ENCODE data around the gene TBL3.
"Not testable (repeated sequence)": the region's sequence is repeated elsewhere in the genome, so short reads cannot be mapped to it uniquely, and the experiment has no call there.

The TBL3 gene

DNA sequence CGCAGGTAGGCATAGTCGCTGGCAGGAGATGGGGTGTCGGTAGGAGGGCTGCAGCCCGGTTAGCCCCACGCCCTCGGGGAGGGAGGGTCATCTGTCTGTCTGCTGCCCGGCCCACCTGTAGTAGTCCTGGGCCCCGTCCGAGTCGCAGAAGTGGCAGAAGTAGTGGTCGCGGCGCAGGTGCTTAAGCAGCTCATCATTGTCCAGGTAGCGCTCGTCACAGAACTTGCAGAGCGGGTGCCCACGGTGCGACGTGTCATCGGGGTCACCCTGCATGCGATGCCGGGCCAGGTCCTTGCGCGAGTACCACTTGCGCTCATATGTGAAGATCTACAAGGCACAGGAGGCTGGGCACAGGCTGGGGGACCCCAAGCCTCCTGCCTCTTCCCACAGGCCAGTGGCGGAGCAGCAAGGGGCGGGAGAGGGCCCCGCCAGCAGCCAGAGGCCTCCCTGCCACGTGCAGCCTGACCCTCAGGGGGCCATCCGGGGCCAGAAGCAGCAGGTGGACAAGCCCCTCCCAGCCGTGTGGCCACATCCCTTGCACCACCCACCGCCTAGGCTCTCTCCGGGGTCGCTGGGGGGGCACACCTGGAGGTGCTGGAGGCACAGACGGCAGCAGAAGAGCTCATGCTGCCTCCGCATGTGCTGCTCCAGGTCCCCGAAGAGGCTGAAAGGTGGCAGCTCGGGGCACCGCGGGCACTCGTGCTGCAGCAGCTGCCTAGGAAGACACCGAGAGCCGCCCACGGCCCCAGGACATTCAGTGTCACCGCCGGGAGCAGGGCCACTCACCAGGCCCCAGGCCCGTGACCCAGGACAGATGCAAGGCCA is 30.8 kb downstream of the TBL3 start:
- DNase-seq = no peak

DNA sequence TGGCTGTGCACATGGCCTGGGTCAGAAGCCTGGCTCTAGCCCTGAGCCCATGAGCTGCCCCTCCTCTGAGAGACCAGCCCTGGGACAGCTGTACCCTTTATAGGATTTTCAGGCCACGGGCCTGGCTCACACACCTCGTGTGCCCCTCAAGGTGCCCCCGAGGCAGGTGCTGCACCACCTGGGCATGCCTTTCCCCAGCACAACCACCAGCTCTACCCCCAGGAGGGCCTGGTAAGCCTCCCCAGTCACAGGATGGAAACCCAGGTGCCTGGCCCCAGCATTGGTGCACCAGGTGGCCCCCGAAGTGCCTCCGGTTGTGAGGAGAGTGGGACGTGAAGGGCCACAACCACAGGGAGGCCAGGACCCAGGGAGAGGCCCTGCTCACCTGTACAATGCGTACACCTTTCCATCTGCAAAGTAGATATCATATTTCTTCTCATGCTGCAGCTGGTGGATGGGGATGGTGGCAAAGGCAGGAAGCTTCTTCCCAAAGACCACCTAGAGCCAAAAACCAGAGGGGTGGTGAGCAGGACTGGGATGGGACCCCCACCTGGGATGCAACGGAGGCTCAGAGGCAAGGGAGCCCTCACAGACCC is 31.5 kb downstream of the TBL3 start:
- DNase-seq = no peak

DNA sequence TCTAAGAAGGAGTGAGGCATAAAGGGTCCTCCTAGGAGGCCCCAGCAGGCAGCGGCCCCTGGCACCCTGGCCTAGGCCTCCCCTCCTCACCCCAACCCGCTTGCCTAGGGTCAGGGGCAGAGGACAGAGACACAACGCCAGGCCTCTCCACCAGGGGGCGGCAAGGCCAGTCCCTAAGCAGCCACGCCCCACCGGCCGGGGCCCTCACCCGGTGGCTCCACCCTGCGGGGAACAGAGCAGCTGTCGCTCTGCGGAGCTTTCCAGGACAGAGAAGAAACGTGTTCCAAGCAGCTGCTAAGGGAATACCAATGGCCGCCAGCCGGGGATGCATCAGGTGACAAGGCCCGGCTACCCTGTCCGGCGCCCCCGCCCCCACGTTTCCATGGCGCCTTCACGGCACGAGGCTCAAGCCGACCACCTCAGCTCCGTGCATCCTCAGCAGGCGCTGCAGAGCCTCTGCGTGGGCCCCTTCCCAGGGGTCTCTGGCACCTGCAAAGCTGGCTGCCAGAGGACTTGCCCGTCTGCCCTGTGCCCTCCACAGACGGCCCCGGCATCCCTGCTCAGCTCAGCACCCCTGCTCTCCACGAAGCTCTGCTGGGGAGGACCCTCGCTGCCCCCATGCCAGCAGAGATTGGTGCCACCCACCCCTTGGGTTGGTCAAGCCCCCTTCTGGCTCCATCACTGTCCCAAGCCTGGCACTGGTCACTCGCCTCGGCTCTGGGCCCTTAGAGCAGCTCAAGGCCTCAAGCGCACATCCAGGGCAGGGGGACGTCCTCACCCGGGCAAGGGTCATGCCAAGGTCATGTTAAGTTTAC is 32.2 kb downstream of the TBL3 start:
- peak; percentile 95 for DNase-seq

GRCh38 chr16:2004795-2005517 is 33.1 kb downstream of the TBL3 start:
- DNase-seq = no peak

DNA sequence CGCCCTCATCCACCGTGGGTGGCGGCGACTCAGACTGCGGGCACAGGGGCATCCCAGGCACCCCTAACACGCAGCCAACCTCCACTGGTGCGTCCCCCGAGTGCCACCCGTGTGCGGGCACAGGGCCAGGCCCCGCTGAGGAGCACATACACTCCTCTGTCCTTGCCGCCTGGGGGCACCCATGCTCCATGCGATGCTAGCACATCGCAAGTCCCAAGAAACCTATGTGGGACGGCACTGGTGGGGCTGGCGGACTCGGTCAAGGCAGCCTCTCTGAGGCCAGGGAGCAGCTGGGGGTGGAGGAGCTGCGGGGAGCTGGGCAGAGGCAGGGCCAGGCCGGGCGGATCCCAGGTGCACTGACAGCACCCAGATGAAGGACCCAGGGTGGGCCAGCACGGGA is 33.8 kb downstream of the TBL3 start:
- DNase-seq = no peak

- DNase-seq = no peak
Measured at GRCh38 chr16:2006317-2006716, 34.5 kb downstream of the TBL3 start.

- no peak for DNase-seq
Measured at GRCh38 chr16:2007081-2007836, 35.4 kb downstream of the TBL3 start.

- DNase-seq = no peak
Measured at GRCh38 chr16:2008009-2008526, 36.2 kb downstream of the TBL3 start.

DNA sequence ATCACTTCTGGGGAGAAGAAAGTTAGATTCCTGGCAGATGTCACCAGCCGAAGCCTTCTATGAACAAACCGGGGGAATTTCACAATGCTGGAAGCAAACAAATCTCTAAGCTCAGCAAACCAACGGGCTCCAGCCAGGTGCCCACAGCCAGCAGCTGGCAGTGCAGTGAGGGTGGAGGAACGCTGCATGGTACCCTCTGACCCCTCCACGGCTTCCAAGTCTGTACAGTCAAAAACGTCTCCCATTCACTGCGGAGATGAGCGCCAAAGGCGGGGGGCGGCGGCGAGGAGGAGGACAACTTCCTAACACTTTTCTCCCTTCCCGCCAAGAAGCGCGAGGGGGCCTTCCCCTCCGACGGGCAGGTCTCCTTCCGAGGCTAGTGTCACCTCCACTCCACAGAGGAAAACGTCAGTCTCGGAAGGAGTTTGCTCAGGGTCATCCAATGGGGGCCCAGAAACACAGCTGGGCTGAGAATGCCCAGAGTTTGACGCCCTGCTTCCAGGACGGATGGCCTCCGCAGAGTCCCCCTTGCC is 36.8 kb downstream of the TBL3 start:
- DNase-seq = peak; percentile 65

- no peak for DNase-seq
Measured at GRCh38 chr16:2009164-2009711, 37.4 kb downstream of the TBL3 start.

DNA sequence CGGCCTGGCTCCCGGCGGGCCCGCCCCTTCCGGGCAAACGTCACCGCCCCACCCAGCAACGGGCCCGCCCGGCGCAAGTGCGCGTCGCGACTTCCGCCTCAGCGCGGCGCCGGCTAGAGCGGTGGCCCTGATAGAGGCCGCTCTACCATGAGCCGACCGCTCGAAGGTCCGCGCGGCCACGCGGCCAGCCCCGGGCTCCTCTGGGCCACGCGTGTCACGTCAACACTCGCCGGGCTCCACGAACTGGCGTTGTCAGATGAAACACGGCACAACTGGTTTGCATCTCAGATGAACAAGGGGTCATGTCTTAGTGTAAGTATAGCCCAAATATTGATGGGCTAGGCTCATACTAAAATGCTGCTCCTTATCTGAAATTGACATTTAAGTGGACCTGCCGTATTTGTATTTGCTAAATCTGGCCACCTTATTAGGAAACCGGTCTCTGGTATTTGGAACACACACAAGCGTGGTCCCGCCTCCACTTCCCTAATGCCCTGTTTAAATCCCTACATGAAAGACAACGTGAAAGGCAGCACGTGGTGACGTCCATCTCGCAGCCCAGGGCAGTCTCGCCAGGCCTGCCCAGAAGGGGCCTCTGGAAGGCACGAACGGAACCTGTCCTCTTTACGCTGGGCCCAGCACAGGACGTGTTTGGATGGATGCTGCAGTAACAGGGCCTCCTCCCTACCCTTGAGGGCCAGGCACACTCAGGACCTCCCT is 38.1 kb downstream of the TBL3 start, which contains the start of gene ZNF598:
ZNF598 (minus strand) TSS at position 31 of the 720 bp plus-strand sequence.
- DNase-seq = peak; percentile 86

DNA sequence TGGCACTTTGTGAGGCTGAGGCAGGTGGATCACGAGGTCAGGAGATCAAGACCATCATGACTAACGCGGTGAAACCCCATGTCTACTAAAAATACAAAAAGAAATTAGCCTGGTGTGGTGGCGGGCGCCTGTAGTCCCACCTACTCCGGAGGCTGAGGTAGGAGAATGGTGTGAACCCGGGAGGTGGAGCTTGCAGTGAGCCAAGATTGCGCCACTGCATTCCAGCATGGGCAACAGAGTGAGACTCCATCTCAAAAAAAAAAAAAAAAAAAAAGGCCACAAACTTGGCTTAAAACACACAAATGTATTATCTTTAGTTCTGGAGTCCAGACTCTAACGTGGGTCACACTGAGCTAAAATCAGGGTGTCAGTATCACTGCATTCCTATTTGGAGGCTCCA is 39.9 kb downstream of the TBL3 start:
- DNase-seq = not testable (repeated sequence)

DNA sequence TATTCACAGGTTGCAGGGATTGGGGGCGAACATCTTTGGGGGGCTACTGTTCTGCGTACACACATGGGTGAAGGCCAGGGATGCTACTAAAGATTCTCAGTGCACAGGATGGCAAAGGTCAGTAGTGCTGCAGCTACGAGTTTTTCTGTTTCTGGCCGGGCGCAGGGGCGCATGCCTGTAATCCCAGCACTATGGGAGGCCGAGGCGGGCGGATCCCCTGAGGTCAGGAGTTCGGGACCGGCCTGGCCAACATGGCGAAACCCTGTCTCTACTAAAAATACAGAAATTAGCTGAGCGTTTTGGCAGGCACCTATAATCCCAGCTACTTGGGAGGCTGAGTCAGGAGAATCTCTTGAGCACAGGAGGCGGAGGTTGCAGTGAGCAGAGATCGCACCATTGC is 41.7 kb downstream of the TBL3 start:
- no peak for DNase-seq

DNA sequence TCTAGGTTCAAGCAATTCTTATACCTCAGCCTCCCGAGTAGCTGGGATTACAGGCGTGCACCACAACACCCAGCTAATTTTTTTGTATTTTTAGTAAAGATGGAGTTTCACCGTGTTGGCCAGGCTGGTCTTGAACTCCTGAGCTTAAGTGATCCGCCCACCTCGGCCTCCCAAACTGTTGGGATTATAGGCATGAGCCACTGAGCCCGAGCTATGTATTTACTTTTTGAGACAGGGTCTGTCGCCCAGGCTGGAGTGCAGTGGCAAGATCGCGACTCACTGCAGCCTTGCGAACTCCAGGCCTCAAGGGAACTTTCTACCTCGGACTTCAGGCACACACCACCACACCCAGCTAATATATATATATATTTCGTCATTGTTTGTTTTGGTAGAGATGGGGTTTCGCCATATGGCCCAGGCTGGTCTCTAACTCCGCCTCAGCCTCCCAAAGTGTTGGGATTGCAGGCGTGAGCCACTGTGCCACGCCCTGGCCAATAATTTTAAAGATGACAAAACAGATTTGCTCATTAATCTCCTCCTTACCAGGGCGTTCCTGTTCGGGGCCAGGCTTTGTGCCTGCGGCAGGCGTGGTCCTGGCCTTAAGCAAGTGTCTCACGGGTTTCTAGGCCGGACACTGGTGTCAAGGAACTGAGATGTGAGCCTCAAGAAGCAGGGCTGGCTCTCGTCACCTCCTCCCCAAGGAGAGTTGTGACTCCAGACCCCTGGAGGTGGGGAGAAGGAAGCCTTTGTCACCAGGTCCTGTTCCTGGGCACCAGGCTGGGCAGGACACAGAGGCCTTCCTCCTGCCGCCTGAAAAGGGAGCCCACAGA is 43.5 kb downstream of the TBL3 start:
- DNase-seq = no peak

GRCh38 chr16:2015947-2016208 is 44.0 kb downstream of the TBL3 start:
- DNase-seq = no peak

DNA sequence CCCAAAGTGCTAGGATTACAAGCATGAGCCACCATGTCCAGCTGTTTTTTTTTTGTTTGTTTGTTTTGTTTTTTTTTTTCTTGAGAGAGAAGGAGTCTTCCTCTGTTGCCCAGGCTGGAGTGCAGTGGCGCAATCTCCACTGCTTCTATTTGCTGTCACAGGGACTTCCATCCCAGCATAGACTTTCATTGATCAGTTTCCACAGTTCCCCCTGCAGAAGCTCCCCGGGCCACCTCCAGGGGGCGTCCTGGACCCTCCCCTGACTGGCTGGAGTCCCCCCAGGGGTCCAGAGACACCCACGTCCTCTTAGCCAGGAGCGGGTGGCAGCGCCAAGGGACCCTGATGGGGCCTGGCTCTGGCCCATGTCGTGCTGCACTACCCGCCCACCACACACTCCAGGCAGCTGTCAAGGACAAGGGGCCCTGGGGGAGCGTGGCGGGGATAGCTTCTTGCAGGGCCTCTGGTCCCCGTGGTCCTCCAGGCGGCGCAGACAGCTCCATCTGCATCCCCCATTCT is 44.6 kb downstream of the TBL3 start:
- DNase-seq = no peak

GRCh38 chr16:2019518-2019920 is 47.7 kb downstream of the TBL3 start, which contains the start of gene NPW:
TSS of gene NPW (plus strand) at chr16:2019785.
- DNase-seq = peak; percentile 67

DNA sequence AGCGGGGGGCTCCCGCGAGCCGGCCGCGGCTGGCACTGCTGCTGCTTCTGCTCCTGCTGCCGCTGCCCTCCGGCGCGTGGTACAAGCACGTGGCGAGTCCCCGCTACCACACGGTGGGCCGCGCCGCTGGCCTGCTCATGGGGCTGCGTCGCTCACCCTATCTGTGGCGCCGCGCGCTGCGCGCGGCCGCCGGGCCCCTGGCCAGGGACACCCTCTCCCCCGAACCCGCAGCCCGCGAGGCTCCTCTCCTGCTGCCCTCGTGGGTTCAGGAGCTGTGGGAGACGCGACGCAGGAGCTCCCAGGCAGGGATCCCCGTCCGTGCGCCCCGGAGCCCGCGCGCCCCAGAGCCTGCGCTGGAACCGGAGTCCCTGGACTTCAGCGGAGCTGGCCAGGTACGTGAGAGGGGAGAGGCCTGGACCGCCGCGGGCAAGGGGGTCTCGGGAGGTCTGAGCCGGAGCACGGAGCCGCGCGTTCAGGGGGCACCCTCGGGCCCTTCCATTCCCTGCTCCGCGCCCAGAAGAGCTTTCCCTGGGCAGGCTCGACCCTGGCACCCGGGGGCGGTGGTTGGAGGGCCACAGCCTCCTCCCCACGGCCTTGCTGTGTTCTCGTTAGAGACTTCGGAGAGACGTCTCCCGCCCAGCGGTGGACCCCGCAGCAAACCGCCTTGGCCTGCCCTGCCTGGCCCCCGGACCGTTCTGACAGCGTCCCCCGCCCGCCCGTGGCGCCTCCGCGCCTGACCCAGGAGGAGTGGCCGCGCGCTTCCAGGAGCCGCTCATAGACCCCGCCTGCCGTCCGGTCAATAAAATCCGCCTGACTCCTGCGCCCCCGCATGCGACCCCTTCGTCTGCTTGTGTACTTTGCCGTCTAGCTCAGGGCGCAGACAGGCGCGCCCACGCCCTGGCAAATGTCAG is 48.3 kb downstream of the TBL3 start:
- DNase-seq = no peak

GRCh38 chr16:2022723-2023091 is 50.9 kb downstream of the TBL3 start:
- DNase-seq = peak; percentile 57

All from stimulated activated CD4-positive, alpha-beta T cell treated with anti-CD3 and anti-CD28 coated beads, Interleukin-15, amount 100 ng/mL, for 24 hours (primary cell).